HCT116 (cell line): ENCODE data around the gene KRT7. TPM values are rescaled to one million over a fixed set of nuclear protein-coding genes. Genes with fewer than 3 reads are reported as not detected.

Experiments
- ATAC-seq: fragments of 200-7000 bp; cut with Tn5 transposase; 2 replicates; pipeline ENCODE4 v1.9.1; 2020; ENCODE audit warnings: mild to moderate bottlenecking, moderate library complexity
- BruUV-seq: library from RNA; stranded (reverse); fragments of 400-500 nt; replicated peaks from 2 replicates; lab custom pipeline; 2021; lab: Mats Ljungman, UMichigan
- CTCF ChIA-PET: fragments of 300-600 bp; sonication (Branson Sonifier 250); formaldehyde crosslinking; loops from one replicate; lab custom pipeline; 2021; ENCODE audit warnings: antibody characterized with exemption; lab: Charles Lee
- POLR2A ChIA-PET: fragments of 300-600, 350-600 bp; sonication (Branson Sonifier 250); formaldehyde crosslinking; loops from one replicate; lab custom pipeline; 2021; ENCODE audit warnings: antibody characterized with exemption; lab: Charles Lee
- RAD21 ChIA-PET, 2 experiments: fragments of 300-600 bp; sonication (Branson Sonifier 250); formaldehyde crosslinking; loops; one replicate each; lab custom pipeline; 2023; ENCODE audit warnings: low total read pairs in 2 of 2; ENCODE audit not compliant: uncharacterized antibody in 2 of 2, unreplicated experiment in 2 of 2, low non-redundant PET in 1 of 2; lab: Charles Lee
- DNase-seq: peaks from one replicate; pipeline ENCODE4 v3.0.0-alpha.2; 2010; ENCODE audit warnings: low read depth, low spot score
- H2AFZ ChIP-seq: fragments of 200-600 bp; shearing (Covaris generic), sonication (generic); 2 replicates; pipeline ENCODE4 v1.6.1; 2017; ENCODE audit warnings: low read depth, mixed run types, mixed read lengths, antibody characterized with exemption, low read length; ENCODE audit not compliant: poor library complexity, severe bottlenecking
- H3K27ac ChIP-seq: 2 replicates; pipeline ENCODE4 v1.5.1; 2012; ENCODE audit warnings: low read depth, low read length
- H3K27me3 ChIP-seq: fragments of 200-600 bp; sonication (generic); 2 replicates; pipeline ENCODE4 v1.6.1; 2016; ENCODE audit warnings: mixed run types, low read length, mixed read lengths; ENCODE audit not compliant: insufficient read depth
- H3K36me3 ChIP-seq, 2 experiments: fragments of 200-500 bp in 1 of 2; fragments of 200-600 bp in 1 of 2; sonication (Bioruptor generic) in 1 of 2; sonication (generic) in 1 of 2; 2 replicates each; pipeline versions ENCODE4 v1.5.1 to v1.6.1; 2014 to 2016; ENCODE audit warnings: low read length in 2 of 2, inconsistent platforms in 1 of 2, mixed read lengths in 1 of 2, mixed run types in 1 of 2; ENCODE audit not compliant: insufficient read depth in 2 of 2, control insufficient read depth in 1 of 2
- H3K4me1 ChIP-seq, 2 experiments: fragments of 200-600 bp in 1 of 2; sonication (generic) in 1 of 2; 2 replicates each; pipeline versions ENCODE4 v1.5.1 to v1.6.1; 2012 to 2017; ENCODE audit warnings: low read length in 2 of 2, inconsistent platforms in 1 of 2, mild to moderate bottlenecking in 1 of 2, mixed read lengths in 1 of 2, mixed run types in 1 of 2, moderate library complexity in 1 of 2; ENCODE audit not compliant: insufficient read depth in 2 of 2, control insufficient read depth in 1 of 2
- H3K4me2 ChIP-seq: fragments of 200-600 bp; sonication (generic); 2 replicates; pipeline ENCODE4 v1.6.1; 2017; ENCODE audit warnings: mixed run types, low read length, mixed read lengths
- H3K4me3 ChIP-seq, 2 experiments: fragments of 200-600 bp in 1 of 2; sonication (generic) in 1 of 2; replicated peaks in 1 of 2; 2 replicates each; pipeline ENCODE4 v1.5.1; 2011 to 2016; ENCODE audit warnings: low read length in 2 of 2, control low read depth in 1 of 2, low read depth in 1 of 2, mild to moderate bottlenecking in 1 of 2, mixed read lengths in 1 of 2, mixed run types in 1 of 2
- H3K79me2 ChIP-seq: fragments of 200-600 bp; sonication (generic); 2 replicates; pipeline ENCODE4 v1.6.1; 2017; ENCODE audit warnings: mild to moderate bottlenecking, mixed run types, low read length, moderate library complexity, mixed read lengths; ENCODE audit not compliant: insufficient read depth
- H3K9ac ChIP-seq: fragments of 200-600 bp; sonication (generic); 2 replicates; pipeline ENCODE4 v1.6.1; 2016; ENCODE audit warnings: low read length, mixed read lengths
- H3K9me2 ChIP-seq: fragments of 200-600 bp; sonication (generic), shearing (Covaris generic); 2 replicates; pipeline ENCODE4 v1.6.1; 2017; ENCODE audit warnings: mixed run types, mild to moderate bottlenecking, moderate library complexity; ENCODE audit not compliant: insufficient read depth
- H3K9me3 ChIP-seq, 2 experiments: fragments of 200-500 bp in 1 of 2; fragments of 200-600 bp in 1 of 2; sonication (Bioruptor generic) in 1 of 2; sonication (generic) in 1 of 2; 2 replicates each; pipeline ENCODE4 v1.6.1; 2014 to 2017; ENCODE audit warnings: low read length in 2 of 2, mixed read lengths in 2 of 2, inconsistent platforms in 1 of 2, low read depth in 1 of 2, mild to moderate bottlenecking in 1 of 2, mixed run types in 1 of 2, moderate library complexity in 1 of 2; ENCODE audit not compliant: control insufficient read depth in 1 of 2, insufficient read depth in 1 of 2
- H4K20me1 ChIP-seq: fragments of 200-600 bp; sonication (generic), shearing (Covaris generic); 2 replicates; pipeline ENCODE4 v1.6.1; 2017; ENCODE audit warnings: mixed run types, mild to moderate bottlenecking, moderate library complexity; ENCODE audit not compliant: insufficient read depth
- CTCF ChIP-seq, 3 experiments: fragments of 200-600 bp in 1 of 3; sonication (generic) in 1 of 3; IDR thresholded peaks in 2 of 3; conservative IDR thresholded peaks in 1 of 3; 2 replicates each; pipeline ENCODE4 v1.5.1; 2012 to 2017; ENCODE audit warnings: low read depth in 2 of 3, low read length in 2 of 3, antibody characterized with exemption in 1 of 3, borderline replicate concordance in 1 of 3, control low read depth in 1 of 3, mild to moderate bottlenecking in 1 of 3, mixed read lengths in 1 of 3, mixed run types in 1 of 3, moderate library complexity in 1 of 3; ENCODE audit not compliant: insufficient read depth in 1 of 3
- EGR1 ChIP-seq: IDR thresholded peaks from 2 replicates; pipeline ENCODE4 v1.6.1; 2012; ENCODE audit warnings: low read depth
- ELF1 ChIP-seq: IDR thresholded peaks from 2 replicates; pipeline ENCODE4 v1.6.1; 2012; ENCODE audit warnings: low read depth, borderline replicate concordance
- EZH2 ChIP-seq: fragments of 200-600 bp; sonication (generic); IDR thresholded peaks from 2 replicates; pipeline ENCODE4 v1.6.1; 2017; ENCODE audit warnings: antibody characterized with exemption, mixed run types
- FOSL1 ChIP-seq: IDR thresholded peaks from 2 replicates; pipeline ENCODE4 v1.6.1; 2012; ENCODE audit warnings: low read depth
- JUND ChIP-seq: IDR thresholded peaks from 2 replicates; pipeline ENCODE4 v1.6.1; 2012
- MAX ChIP-seq: IDR thresholded peaks from 2 replicates; pipeline ENCODE4 v1.6.1; 2012
- POLR2AphosphoS5 ChIP-seq: IDR thresholded peaks from 2 replicates; pipeline ENCODE4 v1.6.1; 2011; ENCODE audit warnings: mild to moderate bottlenecking, low read depth, low read length, moderate library complexity
- RAD21 ChIP-seq: IDR thresholded peaks from 2 replicates; pipeline ENCODE4 v1.6.1; 2012; ENCODE audit warnings: low read depth, mild to moderate bottlenecking
- REST ChIP-seq: IDR thresholded peaks from 2 replicates; pipeline ENCODE4 v1.6.1; 2012; ENCODE audit warnings: low read depth
- SIN3A ChIP-seq: IDR thresholded peaks from 2 replicates; pipeline ENCODE4 v1.6.1; 2012; ENCODE audit warnings: low read depth
- TCF7L2 ChIP-seq: IDR thresholded peaks from 2 replicates; pipeline ENCODE4 v1.7.0; 2011; ENCODE audit warnings: borderline replicate concordance, inconsistent platforms; ENCODE audit not compliant: insufficient read depth, insufficient read length; ENCODE audit errors: extremely low read depth
- ZFX ChIP-seq: fragments of 450-650 bp; IDR thresholded peaks from 2 replicates; pipeline ENCODE4 v1.6.1; 2017
- ZNF274 ChIP-seq: fragments of 200-500 bp; sonication (Bioruptor generic); IDR thresholded peaks from 2 replicates; pipeline ENCODE4 v1.6.1; 2014; ENCODE audit warnings: mild to moderate bottlenecking, low read depth, low read length, inconsistent platforms
- intact Hi-C: fragments of 100-400 bp; cut with micrococcal nuclease; formaldehyde crosslinking; loops from 2 replicates; pipeline ENCODE4 v1.10.0; 2022
- total RNA-seq: library from RNA; stranded (reverse); gene quantifications from one replicate; pipeline ENCODE4 v1.2.1, GENCODE V29; 2021; ENCODE audit not compliant: unreplicated experiment

KRT7 gene
- total RNA-seq, 1 experiment from 2014 or later = 72.6 TPM

- H3K4me1 ChIP-seq = peaks cover 16 to 75% of the 10 kb centered on the region in 2 experiments
- H3K4me2 ChIP-seq = peak overlapping the region; percentile 51
- peaks cover 3% of the 10 kb centered on the region for H3K27me3 ChIP-seq
- BruUV-seq = no TSS peak
- CTCF ChIA-PET = interaction anchor here (1.2 kb wide), 1 partner anchor 9 kb away, joined by 4 read pairs; no protein-coding TSS in a partner anchor
- no peak overlapping the region for H3K9ac ChIP-seq
- no peak overlapping the region for H3K4me3 ChIP-seq
- H3K36me3 ChIP-seq = no peaks in the 10 kb centered on the region
- H3K9me2 ChIP-seq = no peaks in the 10 kb centered on the region
- TF ChIP-seq EZH2 (no peak), CTCF (IDR thresholded peaks at IDR 0.05 in 2 of 3, conservative IDR thresholded peaks at IDR 0.05 in 1 of 3; ENCODE audit: borderline replicate concordance in 1 of 3, insufficient read depth in 1 of 3, low read depth in 2 of 3, low read length in 2 of 3) (no peak), FOSL1 (no peak), EGR1 (no peak), POLR2AphosphoS5 (no peak), ZFX (no peak), MAX (no peak), TCF7L2 (no peak), JUND (no peak), RAD21 (no peak), ELF1 (no peak), REST (no peak), ZNF274 (no peak), SIN3A (no peak)
- TF ChIP-seq, all 23 proteins: peak for 0
- no peak for DNase-seq
- Histone ChIP-seq H3K9me3 (no peaks in the 10 kb centered on the region), H2AFZ (no peak overlapping the region), H3K27ac (no peak overlapping the region), H3K79me2 (no peaks in the 10 kb centered on the region), H4K20me1 (no peaks in the 10 kb centered on the region)
- ATAC-seq = no peak
- intact Hi-C loops = no loop called here
- ChIA-PET RAD21 (no interaction called here), POLR2A (no interaction called here)
These were observed 28.0 kb upstream of the KRT7 start for GRCh38 chr12:52204931-52205505.
